ENCODE results near the gene CDC73. TPM values are rescaled to one million over a fixed set of nuclear protein-coding genes. Genes with fewer than 3 reads are reported as not detected.

CDC73 gene
- total RNA-seq, 1 donor: 33.4 TPM

- H3K4me3 ChIP-seq (ENCODE audit: low read depth, low read length): no peak overlapping the region
- TF ChIP-seq, protein P1, sequence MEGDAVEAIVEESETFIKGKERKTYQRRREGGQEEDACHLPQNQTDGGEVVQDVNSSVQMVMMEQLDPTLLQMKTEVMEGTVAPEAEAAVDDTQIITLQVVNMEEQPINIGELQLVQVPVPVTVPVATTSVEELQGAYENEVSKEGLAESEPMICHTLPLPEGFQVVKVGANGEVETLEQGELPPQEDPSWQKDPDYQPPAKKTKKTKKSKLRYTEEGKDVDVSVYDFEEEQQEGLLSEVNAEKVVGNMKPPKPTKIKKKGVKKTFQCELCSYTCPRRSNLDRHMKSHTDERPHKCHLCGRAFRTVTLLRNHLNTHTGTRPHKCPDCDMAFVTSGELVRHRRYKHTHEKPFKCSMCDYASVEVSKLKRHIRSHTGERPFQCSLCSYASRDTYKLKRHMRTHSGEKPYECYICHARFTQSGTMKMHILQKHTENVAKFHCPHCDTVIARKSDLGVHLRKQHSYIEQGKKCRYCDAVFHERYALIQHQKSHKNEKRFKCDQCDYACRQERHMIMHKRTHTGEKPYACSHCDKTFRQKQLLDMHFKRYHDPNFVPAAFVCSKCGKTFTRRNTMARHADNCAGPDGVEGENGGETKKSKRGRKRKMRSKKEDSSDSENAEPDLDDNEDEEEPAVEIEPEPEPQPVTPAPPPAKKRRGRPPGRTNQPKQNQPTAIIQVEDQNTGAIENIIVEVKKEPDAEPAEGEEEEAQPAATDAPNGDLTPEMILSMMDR (IDR thresholded peaks at IDR 0.05; ENCODE audit: insufficient read depth, low read length): no peak
Observed at GRCh38 chr1:193234530-193234929, 112.7 kb downstream of the CDC73 start.

GRCh38 chr1:193237381-193237978 is 115.6 kb downstream of the CDC73 start:
- H3K4me3 ChIP-seq (ENCODE audit: low read depth, low read length): no peak overlapping the region
- DNase-seq (ENCODE audit: low read depth): no peak
- TF ChIP-seq, protein P1 (IDR thresholded peaks at IDR 0.05; ENCODE audit: insufficient read depth, low read length): no peak

More at GRCh38 chr1:193234530-193234929, 112.7 kb downstream of the CDC73 start:
- no peak for DNase-seq (ENCODE audit: low read depth)

- TF ChIP-seq, protein P1 (IDR thresholded peaks at IDR 0.05; ENCODE audit: insufficient read depth, low read length): no peak
- DNase-seq (ENCODE audit: low read depth): no peak
- no peak overlapping the region for H3K4me3 ChIP-seq (ENCODE audit: low read depth, low read length)
Observed at GRCh38 chr1:193240609-193241008, 118.8 kb downstream of the CDC73 start.

GRCh38 chr1:193241132-193241827 is 119.4 kb downstream of the CDC73 start:
- TF ChIP-seq, protein P1 (IDR thresholded peaks at IDR 0.05; ENCODE audit: insufficient read depth, low read length): no peak
- no peak for DNase-seq (ENCODE audit: low read depth)
- no peak overlapping the region for H3K4me3 ChIP-seq (ENCODE audit: low read depth, low read length)

GRCh38 chr1:193242000-193242399 is 120.2 kb downstream of the CDC73 start:
- no peak for DNase-seq (ENCODE audit: low read depth)
- TF ChIP-seq, protein P1 (IDR thresholded peaks at IDR 0.05; ENCODE audit: insufficient read depth, low read length): no peak
- no peak overlapping the region for H3K4me3 ChIP-seq (ENCODE audit: low read depth, low read length)

GRCh38 chr1:193249187-193249586 is 127.4 kb downstream of the CDC73 start:
- no peak for DNase-seq (ENCODE audit: low read depth)
- TF ChIP-seq, protein P1 (IDR thresholded peaks at IDR 0.05; ENCODE audit: insufficient read depth, low read length): no peak
- H3K4me3 ChIP-seq (ENCODE audit: low read depth, low read length): no peak overlapping the region
